GM12892 (cell line): Measurements from ENCODE around the gene PLA2G4F.

Source experiments
- POLR2A ChIP-seq: IDR thresholded peaks from 2 replicates; pipeline ENCODE4 v1.6.1; 2011; ENCODE audit warnings: low read depth, low read length, control low read depth
- POLR2AphosphoS5 ChIP-seq: IDR thresholded peaks from 2 replicates; pipeline ENCODE4 v1.6.1; 2011; ENCODE audit warnings: low read depth, low read length, control low read depth
- TAF1 ChIP-seq: IDR thresholded peaks from 2 replicates; pipeline ENCODE4 v1.6.1; 2011; ENCODE audit warnings: low read depth, mild to moderate bottlenecking, control low read depth, low read length, borderline replicate concordance

GRCh38 chr15:42151736-42152135 lies 4.7 kb downstream of the PLA2G4F start:
- TF ChIP-seq POLR2AphosphoS5 (no peak), POLR2A (no peak), TAF1 (no peak)
